Peyer's patch (tissue), 4 donors: ENCODE measurements around the gene ZBP1.
"Not testable (repeated sequence)": the region's sequence is repeated elsewhere in the genome, so short reads cannot be mapped to it uniquely, and the experiment has no call there.

Source experiments
- POLR2A ChIP-seq, 2 donors: fragments of 450-650 bp; IDR thresholded peaks; one replicate each; pipeline ENCODE4 v1.5.1; 2017; ENCODE audit warnings: antibody characterized with exemption in 2 of 2, mild to moderate bottlenecking in 2 of 2, moderate library complexity in 2 of 2
- TF ChIP-seq, protein P1 (sequence below), 6 experiments: fragments of 450-650 bp in 4 of 6; fragments of 200-600 bp in 2 of 6; sonication (generic) in 1 of 6; IDR thresholded peaks; one replicate each; pipeline ENCODE4 v1.5.1; 2017 to 2019; ENCODE audit warnings: antibody characterized with exemption in 6 of 6, mild to moderate bottlenecking in 3 of 6, moderate library complexity in 1 of 6

DNA sequence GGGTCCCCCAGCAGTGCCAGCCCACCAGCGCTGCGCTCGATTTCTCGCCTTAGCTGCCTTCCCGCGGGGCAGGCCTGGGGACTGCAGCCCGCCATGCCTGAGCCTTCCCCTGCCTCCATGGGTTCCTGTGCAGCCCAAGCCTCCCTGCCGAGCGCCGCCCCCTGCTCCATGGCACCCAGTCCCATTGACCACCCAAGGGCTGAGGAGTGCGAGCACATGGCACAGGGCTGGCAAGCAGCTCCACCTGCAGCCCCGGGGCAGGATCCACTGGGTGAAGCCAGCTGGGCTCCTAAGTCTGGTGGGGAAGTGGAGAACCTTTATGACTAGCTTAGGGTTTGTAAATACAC lies 8.7 kb upstream of the ZBP1 start:
- TF ChIP-seq, protein P1, sequence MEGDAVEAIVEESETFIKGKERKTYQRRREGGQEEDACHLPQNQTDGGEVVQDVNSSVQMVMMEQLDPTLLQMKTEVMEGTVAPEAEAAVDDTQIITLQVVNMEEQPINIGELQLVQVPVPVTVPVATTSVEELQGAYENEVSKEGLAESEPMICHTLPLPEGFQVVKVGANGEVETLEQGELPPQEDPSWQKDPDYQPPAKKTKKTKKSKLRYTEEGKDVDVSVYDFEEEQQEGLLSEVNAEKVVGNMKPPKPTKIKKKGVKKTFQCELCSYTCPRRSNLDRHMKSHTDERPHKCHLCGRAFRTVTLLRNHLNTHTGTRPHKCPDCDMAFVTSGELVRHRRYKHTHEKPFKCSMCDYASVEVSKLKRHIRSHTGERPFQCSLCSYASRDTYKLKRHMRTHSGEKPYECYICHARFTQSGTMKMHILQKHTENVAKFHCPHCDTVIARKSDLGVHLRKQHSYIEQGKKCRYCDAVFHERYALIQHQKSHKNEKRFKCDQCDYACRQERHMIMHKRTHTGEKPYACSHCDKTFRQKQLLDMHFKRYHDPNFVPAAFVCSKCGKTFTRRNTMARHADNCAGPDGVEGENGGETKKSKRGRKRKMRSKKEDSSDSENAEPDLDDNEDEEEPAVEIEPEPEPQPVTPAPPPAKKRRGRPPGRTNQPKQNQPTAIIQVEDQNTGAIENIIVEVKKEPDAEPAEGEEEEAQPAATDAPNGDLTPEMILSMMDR (IDR thresholded peaks at IDR 0.05) = not testable (repeated sequence)
- TF ChIP-seq POLR2A (IDR thresholded peaks at IDR 0.05) = not testable (repeated sequence)
